ENCODE results near the gene RELT.

The RELT gene

DNA sequence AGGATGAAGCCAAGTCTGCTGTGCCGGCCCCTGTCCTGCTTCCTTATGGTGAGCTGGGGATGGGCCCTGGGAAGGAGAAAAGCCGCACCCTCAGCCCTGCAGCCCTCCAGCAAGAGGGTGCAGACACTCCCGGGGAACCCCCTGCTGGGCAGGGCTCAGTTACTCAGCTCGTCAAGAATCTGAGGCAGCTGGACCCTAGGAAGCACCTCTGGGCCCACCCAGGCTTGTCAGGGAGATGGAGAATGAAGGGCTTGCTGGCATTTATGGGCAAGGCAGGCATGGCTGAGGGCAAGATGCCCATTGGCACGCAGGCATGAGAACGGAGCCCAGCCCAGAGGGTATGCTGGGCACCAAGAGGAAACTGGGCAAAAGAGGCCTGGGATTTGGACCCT, 12.9 kb downstream of the RELT start:
- Histone ChIP-seq H3K9me3 (ENCODE audit: control insufficient read depth, insufficient read depth, low read length) (no peaks in the 10 kb centered on the region), H3K36me3 (ENCODE audit: control insufficient read depth, low read length) (peaks cover 85% of the 10 kb centered on the region), H3K4me1 (ENCODE audit: control insufficient read depth, low read length) (peaks cover 48% of the 10 kb centered on the region), H3K79me2 (ENCODE audit: control insufficient read depth, low read length) (peaks cover 60% of the 10 kb centered on the region), H3K27ac (ENCODE audit: low read depth, low read length) (no peak overlapping the region), H3K4me2 (ENCODE audit: low read length) (no peak overlapping the region), H3F3A (ENCODE audit: control insufficient read depth, insufficient read depth) (peaks cover 14% of the 10 kb centered on the region), H3K27me3 (ENCODE audit: control insufficient read depth, low read length) (no peaks in the 10 kb centered on the region), H4K20me1 (ENCODE audit: control insufficient read depth, insufficient read depth, low read depth, low read length) (peaks cover 9% of the 10 kb centered on the region; the same call in 1 of the 2 replicates), H3K4me3 (ENCODE audit: low read length) (no peak overlapping the region), H3K9me2 (replicated peaks; ENCODE audit: control insufficient read depth, low read length) (no peaks in the 10 kb centered on the region)
- TF ChIP-seq, protein P1, sequence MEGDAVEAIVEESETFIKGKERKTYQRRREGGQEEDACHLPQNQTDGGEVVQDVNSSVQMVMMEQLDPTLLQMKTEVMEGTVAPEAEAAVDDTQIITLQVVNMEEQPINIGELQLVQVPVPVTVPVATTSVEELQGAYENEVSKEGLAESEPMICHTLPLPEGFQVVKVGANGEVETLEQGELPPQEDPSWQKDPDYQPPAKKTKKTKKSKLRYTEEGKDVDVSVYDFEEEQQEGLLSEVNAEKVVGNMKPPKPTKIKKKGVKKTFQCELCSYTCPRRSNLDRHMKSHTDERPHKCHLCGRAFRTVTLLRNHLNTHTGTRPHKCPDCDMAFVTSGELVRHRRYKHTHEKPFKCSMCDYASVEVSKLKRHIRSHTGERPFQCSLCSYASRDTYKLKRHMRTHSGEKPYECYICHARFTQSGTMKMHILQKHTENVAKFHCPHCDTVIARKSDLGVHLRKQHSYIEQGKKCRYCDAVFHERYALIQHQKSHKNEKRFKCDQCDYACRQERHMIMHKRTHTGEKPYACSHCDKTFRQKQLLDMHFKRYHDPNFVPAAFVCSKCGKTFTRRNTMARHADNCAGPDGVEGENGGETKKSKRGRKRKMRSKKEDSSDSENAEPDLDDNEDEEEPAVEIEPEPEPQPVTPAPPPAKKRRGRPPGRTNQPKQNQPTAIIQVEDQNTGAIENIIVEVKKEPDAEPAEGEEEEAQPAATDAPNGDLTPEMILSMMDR (IDR thresholded peaks at IDR 0.05; ENCODE audit: low read depth, low read length, poor library complexity, severe bottlenecking), result no peak
- no peak for TF ChIP-seq EZH2phosphoT487 (IDR thresholded peaks at IDR 0.05; ENCODE audit: borderline replicate concordance, low read length)

DNA sequence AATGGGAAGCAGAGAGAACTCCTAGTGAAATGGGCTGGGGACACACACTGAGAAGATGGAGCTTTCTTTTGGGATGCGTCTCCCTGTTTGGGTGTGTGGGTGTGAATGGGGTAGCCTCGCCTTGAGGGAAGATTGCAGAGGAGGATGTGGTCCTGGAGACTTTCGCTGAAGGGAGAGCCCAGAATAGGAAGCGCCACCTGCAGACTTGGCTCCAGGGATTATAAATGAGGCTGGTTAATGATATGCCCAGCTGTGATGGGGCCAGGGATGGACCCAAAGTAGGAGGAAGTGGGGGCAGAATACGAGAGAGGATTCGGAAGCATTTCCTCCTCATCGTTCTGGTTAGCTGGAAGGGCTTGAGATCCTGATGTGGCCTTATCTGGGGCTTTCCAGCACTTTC, 13.7 kb downstream of the RELT start:
- Histone ChIP-seq H3K79me2 (ENCODE audit: control insufficient read depth, low read length) (peaks cover 52% of the 10 kb centered on the region), H3K4me3 (ENCODE audit: low read length) (no peak overlapping the region), H3K4me1 (ENCODE audit: control insufficient read depth, low read length) (peaks cover 40% of the 10 kb centered on the region)

DNA sequence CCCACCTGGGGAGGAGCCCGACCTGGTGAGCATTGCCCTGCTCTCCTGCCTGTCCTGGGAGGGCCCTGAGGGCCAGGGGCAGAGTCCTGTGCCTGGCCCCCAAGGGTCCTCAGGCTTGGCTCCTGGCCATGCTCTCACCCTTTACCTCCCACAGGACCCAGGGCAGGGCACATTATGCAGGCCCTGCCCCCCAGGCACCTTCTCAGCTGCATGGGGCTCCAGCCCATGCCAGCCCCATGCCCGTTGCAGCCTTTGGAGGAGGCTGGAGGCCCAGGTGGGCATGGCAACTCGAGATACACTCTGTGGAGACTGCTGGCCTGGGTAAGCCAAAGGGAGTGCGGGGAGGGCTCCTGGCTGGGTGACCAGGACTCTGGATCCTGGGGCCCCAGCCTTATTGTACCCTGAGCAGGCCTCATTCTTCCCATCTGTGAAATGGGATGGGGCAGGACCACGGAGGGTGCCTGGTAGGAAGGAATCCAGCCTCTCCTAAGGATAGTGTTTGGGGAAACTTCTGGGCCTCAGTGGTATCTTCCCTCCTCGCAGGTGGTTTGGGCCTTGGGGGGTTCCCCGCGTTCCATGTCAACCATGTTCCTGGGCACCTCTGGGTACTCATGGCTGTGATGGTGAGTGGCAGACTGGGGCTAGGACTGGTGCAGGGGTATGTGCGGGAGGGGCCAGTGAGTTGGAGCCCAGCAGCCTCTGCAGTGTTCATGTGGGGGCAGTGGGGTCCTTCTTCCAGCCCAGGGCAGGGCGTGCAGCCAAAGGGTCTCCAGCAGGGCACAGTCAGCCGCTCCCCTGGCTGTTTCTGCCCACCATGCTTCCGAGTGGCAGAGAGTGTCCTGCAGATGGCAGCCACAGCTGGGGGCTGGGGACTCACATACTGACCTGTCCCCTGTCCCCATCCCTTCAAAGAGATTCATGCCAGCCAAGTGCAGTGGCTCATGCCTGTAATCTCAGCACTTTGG, 14.7 kb downstream of the RELT start:
- Histone ChIP-seq H3F3A (ENCODE audit: control insufficient read depth, insufficient read depth) (no peaks in the 10 kb centered on the region; the same call in 1 of the 2 replicates), H3K4me3 (ENCODE audit: low read length) (no peak overlapping the region), H3K9me2 (replicated peaks; ENCODE audit: control insufficient read depth, low read length) (no peaks in the 10 kb centered on the region), H3K79me2 (ENCODE audit: control insufficient read depth, low read length) (peaks cover 43% of the 10 kb centered on the region), H4K20me1 (ENCODE audit: control insufficient read depth, insufficient read depth, low read depth, low read length) (peaks cover 4% of the 10 kb centered on the region; the same call in 1 of the 2 replicates), H3K27ac (ENCODE audit: low read depth, low read length) (no peak overlapping the region), H3K4me2 (ENCODE audit: low read length) (no peak overlapping the region), H3K36me3 (ENCODE audit: control insufficient read depth, low read length) (peaks cover 91% of the 10 kb centered on the region), H3K4me1 (ENCODE audit: control insufficient read depth, low read length) (peaks cover 30% of the 10 kb centered on the region), H3K27me3 (ENCODE audit: control insufficient read depth, low read length) (no peaks in the 10 kb centered on the region), H3K9me3 (ENCODE audit: control insufficient read depth, insufficient read depth, low read length) (no peaks in the 10 kb centered on the region)
- no peak for TF ChIP-seq EZH2phosphoT487 (IDR thresholded peaks at IDR 0.05; ENCODE audit: borderline replicate concordance, low read length)
- TF ChIP-seq, protein P1 (IDR thresholded peaks at IDR 0.05; ENCODE audit: low read depth, low read length, poor library complexity, severe bottlenecking), result no peak

More for the DNA sequence above, 13.7 kb downstream of the RELT start:
- H3K27me3 ChIP-seq (ENCODE audit: control insufficient read depth, low read length), result no peaks in the 10 kb centered on the region
- TF ChIP-seq, protein P1 (IDR thresholded peaks at IDR 0.05; ENCODE audit: low read depth, low read length, poor library complexity, severe bottlenecking), result no peak
- no peak for TF ChIP-seq EZH2phosphoT487 (IDR thresholded peaks at IDR 0.05; ENCODE audit: borderline replicate concordance, low read length)
- no peak overlapping the region for H3K27ac ChIP-seq (ENCODE audit: low read depth, low read length)
- peaks cover 88% of the 10 kb centered on the region for H3K36me3 ChIP-seq (ENCODE audit: control insufficient read depth, low read length)
- no peak overlapping the region for H3K4me2 ChIP-seq (ENCODE audit: low read length)
- H3K9me2 ChIP-seq (replicated peaks; ENCODE audit: control insufficient read depth, low read length), result no peaks in the 10 kb centered on the region
- peaks cover 6% of the 10 kb centered on the region for H3F3A ChIP-seq (ENCODE audit: control insufficient read depth, insufficient read depth)
- no peaks in the 10 kb centered on the region for H3K9me3 ChIP-seq (ENCODE audit: control insufficient read depth, insufficient read depth, low read length)
- peaks cover 9% of the 10 kb centered on the region; the same call in 1 of the 2 replicates for H4K20me1 ChIP-seq (ENCODE audit: control insufficient read depth, insufficient read depth, low read depth, low read length)

Measured in DOHH2 (cell line).